HG03103 (cell line): Measurements from ENCODE around the gene CACNA1C.

Experiments
- ATAC-seq: cut with Tn5 transposase; IDR thresholded peaks from one replicate; pipeline ENCODE4 v1.9.1; 2021; ENCODE audit warnings: low read depth; ENCODE audit not compliant: unreplicated experiment

CACNA1C gene

DNA sequence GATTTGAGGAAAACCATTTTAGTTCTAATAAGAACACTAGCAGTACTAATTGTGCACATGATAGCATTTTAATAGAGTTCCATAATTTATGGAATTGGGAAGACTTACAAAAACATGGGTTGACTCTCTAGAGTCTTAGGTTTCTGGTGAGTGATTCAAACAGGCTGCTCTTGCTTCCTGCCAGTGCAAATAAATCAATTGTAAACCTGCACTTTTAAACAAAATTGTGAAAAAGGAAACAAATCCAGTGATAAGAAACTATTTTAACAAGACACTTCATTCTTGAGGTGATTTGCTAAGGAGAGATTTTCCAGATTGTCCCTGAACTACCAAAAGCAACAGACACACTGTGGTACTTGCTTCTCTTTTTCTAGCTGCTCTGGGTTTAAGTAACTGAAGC is 112.2 kb downstream of the CACNA1C start:
- no peak for ATAC-seq

DNA sequence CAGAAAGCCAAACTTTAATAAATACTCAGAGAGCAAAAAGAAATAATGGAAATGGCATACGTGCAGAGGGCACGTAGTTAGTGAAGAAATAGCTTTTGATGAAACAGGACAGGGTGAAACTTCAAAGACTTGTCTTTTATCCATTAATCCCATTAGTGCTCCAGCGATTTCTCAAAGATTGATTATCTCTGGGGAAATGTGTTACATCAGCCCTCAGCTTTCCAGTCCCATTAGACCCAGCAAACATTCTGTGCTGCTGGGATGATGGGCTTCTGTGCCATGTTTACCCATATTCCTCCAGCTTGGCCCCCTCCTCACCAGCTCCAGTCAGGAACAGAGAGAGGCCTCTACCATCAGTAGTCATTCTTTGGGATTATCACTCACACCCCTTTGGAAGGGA is 113.1 kb downstream of the CACNA1C start:
- ATAC-seq: no peak

DNA sequence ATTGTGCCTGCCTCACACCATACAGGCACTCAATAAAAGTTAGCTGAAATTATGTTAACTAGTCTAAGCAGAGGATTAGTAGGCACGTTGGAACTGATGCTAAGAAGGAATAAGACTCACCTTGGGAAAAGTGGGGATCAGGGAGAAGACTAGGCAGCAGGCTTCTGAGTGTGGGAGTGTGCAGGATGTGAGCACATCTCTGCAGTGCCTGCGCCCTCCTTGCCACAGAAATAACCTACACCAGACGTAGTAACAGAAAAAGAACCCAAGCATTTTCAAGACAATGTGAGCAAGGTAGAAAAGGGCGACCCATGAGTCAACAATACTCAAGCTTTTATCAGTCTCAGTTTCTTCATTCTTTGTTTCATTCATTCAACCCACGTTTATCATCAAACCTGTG is 113.9 kb downstream of the CACNA1C start:
- no peak for ATAC-seq

DNA sequence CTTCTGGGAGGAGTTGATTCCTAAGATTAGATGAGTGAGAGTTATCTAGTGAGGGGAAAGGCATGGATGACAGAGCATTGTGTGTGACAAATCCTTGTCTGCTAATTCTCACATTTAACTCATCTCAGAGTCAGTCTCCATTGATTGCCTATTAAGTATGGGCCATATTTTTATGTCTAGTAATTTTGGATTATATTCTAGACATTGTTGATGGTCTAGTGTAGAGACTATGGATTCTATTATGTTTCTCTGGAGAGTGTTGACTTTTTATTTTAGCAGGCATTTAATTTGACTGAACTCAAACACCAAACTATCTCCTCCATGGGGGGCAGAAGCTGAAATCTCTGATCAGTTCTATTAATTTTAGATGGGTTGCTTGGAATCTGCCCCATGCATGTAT is 114.4 kb downstream of the CACNA1C start:
- no peak for ATAC-seq

DNA sequence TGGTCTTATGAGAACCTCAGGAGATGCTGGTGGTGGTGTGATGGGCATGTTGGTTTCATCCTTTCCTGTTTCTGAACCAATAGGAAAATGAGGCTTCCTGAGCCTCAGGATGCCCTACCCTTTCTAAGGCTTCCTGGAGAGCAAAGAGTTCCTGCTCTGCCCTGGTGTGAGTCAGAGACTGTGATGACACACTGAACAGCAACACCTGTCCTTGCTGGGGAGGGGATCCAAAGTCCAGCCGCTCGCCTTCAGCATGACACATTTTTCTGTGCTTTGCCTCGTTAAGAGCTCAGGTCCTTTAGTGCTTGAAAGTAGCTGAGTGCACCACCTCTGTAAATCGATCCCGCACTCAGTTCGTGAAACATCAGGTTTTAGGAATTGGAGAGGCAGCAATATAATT is 116.0 kb downstream of the CACNA1C start:
- ATAC-seq: no peak

DNA sequence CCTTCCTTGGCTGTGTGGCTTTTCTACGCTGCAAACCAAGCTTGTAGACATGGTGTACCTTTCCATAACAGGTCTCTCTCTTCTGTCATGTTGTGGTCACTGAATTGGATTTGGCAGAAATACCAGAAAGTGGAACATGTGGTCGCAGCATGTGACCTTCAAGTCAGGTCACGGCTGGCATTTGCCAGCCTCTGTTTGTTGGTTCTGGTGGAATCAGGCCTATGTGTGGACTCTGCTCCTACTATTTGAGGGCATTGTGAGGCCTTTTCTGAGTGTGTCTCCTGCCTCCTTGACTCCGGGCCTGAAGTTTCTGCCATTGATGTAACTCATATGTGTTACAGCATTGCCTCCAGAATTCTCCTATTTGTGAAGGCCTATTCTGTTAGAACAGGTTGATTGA is 116.7 kb downstream of the CACNA1C start:
- no peak for ATAC-seq

DNA sequence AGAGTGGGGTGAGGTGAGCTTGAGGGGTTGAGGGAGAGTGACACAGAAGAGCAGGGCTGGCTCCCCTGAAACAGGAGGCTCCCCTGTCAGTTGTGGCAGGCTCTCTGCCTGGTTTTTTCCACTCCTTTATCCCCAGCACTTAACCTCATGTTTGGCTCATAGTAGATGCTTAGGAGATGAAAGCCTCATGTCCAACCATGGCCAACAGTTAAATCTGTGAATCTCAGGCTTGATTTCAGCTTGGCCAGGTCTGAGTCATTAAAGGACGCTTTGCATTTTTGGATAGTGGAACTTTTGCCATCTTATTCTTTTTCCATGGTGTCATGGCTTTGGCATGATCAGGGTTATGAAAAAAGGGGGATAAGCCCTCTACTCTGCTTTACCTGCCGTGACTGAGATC is 117.2 kb downstream of the CACNA1C start:
- no peak for ATAC-seq

DNA sequence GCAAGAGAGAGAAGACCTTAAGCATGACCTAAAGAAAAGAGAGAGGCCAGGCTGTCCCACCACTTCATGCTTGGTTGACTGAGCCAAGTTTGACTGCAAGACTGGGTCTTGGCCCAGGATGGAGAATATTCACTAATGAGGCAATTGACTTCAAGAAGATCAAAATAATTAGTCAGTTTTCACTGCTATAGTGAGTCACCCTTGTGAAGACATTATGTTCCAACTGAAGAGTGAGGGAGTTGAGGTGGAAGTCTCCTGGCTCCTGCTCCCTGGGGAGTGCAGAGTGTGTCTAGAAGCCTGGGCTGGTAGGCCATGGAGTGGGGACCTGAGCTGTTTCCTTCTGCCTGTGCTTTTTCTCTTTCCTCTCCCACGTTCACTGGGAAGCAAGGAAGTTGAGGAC is 117.6 kb downstream of the CACNA1C start:
- no peak for ATAC-seq

DNA sequence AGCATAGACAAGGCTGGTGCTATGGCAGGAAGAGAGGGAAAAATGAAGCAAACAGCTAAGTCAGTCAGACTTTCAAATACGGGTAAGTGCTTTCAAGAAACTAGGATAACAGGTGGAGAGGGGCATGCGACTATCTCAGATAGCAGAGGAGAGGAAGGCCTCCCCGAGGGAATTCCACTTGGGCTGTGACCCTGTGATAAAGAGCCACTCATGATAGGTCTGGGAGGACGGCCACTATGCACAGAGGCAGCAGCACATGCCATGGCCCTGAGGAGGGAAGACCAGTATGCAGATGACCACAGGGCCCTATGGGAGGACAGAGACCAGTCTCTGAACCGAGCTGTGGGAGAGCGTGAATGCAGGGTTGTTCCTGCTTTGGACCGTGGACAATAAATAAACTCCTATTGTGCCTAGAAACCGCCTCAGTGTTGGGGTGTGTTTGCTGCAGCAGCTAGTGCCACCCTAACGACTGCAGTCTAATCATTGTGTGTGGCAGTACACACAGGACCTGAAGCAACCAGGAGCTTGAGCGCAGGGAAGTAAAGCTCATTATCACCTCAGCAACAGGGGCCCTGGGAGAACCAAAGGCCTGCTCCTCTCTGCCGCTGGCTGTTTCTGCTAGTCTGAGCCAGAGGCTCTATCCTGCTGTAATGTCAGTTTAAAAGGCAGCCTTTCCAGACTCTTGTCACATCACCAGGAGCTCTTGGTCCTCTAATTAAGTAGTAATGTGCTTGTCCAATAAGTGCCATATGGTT is 119.1 kb downstream of the CACNA1C start:
- ATAC-seq: no peak

DNA sequence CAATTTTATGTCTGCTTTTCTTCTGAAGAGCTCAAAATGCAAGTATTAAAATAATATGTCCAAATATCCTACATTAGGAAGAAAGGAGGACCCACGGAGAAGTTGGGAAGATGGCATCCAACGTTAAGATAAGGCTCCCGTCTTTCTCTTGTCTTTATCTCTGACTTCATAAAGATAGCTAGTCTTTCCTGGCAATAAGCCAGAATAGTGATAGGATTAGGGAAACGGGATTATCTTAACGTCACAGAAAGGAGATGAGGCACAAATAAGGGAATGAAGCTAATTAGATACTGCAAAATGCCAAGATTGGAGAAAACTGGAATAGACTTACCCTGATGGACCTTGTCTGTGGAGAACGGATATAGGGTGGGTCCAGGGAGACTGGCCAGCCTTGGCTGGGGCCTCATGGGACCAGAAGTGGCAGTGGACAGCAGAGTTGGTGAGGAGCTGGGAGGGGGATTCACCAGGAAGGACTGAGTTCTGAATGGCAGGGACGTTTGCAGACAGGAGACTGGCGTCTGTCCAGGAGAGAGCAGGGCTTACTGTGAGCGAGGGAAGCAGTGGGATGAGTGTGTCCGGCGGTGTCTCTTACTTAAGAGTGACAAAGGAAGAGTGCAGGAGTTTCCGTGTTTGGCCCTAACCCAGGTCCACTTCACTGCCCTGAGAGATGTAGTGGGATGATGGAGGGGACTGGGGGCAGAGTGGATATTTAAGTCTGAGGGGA is 119.9 kb downstream of the CACNA1C start:
- no peak for ATAC-seq

DNA sequence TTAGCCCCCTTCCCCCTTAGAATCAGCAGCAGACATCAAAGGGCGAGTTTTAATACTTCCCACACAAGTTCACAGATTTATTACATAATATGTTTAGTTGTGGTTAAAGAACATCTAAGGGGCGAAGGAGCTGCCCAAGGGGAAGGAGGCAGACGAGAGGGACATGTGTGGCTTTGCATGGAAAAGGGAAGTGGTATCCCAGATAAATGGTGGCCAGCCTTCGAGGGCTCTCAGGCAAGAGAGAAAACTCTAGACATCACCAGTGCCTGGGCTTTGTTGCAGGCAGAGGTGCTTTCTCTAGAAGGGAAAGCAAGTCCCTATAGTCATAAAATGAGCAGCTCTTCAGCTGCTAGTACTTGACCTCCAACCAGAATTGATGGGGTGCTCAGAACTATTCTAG is 121.2 kb downstream of the CACNA1C start:
- ATAC-seq: no peak

DNA sequence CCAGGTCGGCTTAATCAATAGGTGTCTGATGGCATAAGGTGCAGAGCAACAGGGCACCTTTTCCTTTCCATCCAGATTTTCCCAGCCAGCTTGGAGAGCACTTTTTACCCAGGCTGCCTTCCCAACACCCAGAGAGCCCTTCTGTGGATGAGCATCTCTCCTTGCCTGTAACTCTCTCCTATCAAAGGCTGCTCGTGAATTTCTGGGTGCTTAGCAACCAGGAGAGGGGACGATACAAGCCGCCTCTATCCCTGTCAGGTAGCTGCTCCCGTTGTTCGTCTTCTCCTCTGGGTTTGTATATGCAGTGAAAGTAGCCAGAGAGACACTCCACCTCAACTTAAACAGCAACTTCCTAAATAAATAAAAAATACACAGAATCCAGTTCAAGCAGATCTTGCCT is 124.2 kb downstream of the CACNA1C start:
- no peak for ATAC-seq

DNA sequence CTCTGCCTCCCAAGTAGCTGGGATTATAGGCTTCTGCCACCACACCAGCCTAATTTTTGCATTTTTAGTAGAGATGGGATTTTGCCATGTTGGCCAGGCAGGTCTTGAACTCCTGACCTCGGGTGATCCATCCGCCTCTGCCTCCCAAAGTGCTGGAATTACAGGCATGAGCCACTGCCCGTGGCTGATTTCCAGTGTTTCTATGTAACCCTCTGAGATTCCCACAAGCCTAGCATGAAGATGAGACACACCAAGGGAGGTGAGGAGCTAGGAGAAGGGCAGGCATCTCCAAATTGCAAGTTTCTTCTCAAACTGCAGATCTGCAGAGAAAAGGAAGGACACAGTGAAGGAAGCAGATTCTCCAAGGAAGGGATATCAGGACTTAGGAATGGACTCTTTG is 125.0 kb downstream of the CACNA1C start:
- ATAC-seq: no peak

DNA sequence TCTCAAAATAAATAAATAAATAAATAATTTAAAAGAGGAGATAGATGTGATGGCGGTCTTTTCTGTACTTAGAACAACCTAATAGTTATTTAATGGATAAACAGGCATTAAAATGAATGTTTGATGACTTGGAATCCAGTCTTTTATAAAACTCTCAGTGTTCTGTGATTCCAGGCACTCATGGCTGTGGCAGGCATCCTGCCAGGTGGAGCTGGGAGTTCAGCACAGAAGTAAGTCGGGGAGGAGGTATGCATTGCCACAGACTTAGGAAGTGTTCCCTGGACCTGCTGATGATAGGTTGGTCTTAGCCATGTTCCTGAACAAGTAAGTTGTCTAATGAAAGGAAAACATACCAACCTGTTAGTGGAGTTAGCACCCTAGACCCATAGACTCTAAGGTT is 126.3 kb downstream of the CACNA1C start:
- no peak for ATAC-seq

DNA sequence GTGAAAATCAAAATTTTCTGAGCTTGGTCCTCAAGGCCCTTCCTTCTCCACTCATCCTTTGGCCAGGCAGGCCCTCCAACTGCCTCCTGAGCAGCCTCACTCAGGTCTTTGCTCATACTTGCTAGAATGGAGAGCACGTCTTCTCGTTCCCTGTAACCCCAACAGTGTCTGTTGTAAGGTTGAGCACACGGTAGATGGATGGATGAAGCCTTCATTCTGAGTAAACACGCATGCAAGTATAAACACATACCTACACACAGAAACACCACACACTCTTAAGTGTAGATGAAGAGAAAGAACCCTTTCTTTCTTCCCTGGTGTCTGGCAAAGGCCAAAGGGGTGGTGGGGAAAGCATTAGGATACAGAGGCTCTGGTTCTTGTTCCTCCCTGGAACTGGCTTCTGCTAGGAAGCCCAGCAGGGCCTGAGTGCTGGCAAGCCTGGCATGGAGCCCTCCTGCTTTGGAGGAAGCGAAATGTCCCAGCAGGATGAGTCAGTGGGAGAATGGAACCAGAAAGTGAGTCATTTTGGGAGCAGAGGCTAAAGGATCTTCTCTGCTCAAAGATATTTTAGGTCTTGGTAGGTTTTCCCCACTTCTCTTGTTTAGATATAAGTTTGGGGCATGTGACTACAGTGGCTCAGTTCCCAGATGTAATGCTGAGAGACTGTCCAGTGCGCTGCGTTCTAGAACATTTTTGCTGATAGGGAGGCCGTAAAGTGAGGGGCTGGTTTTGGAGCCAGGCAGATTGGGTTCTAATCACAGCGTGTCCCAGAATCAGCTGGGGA is 127.4 kb downstream of the CACNA1C start:
- no peak for ATAC-seq

DNA sequence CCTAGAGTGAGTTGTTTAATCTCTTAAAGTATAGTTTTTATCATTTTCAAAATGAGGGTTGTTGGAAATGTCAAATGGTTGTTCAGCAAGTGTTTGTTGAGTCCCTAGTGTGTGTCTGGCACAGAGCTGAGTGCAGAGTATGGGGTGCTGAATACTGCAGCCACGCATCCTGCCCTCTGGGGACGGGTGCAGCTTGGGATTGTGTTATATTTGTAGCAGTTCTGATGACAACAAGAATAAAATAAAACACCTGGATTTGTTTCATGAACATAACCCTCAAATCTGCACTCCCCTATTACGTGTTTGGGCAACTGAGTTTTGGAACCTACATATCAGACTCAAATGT is 127.9 kb downstream of the CACNA1C start:
- no peak for ATAC-seq

DNA sequence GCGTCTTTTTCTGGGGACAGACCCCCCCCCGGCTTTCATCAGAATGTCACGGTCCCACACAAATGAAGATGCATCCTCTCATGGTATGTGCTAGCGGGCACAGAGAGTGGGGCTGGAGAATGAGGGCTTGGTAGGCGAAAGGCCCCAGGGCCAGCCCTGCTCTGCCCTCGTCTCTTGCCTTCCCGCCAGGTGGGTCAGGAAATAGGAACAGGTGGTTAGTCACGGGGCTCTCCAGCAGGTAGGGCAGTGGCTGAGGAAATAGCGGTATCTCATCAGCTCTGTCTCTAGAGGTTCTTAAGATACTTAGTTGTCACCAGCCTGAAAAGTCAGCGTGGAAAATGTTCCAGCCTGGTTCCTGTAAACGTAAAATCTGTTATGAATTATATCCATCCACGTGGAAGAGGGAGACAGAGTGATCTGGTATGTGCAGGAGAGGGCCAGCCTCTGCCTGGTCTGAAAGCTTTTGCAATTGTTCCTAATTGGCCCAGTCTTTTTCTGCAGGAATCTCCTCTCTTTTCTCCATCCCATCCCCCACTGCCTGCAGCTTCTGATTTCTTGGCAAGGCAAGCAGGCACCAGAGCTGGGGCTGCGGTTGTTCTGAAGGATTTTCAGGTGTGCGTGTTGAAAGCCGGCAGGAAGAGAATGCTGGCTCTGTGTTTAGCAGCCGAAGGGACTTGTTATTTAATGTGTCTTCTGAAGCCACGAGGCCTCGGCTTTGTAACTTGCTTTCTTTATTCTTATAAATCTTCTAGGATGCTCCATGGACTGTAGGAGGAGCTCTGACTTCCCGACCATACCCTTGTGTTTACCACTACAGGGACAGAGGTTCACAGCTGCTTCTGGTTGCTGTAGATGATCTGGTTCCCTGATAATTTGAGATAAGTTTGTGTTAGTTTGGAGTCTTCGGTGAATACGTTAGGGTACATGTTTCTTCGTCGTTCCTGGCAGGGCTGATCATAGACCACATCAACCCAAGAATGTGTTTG is 131.1 kb downstream of the CACNA1C start:
- ATAC-seq: no peak

DNA sequence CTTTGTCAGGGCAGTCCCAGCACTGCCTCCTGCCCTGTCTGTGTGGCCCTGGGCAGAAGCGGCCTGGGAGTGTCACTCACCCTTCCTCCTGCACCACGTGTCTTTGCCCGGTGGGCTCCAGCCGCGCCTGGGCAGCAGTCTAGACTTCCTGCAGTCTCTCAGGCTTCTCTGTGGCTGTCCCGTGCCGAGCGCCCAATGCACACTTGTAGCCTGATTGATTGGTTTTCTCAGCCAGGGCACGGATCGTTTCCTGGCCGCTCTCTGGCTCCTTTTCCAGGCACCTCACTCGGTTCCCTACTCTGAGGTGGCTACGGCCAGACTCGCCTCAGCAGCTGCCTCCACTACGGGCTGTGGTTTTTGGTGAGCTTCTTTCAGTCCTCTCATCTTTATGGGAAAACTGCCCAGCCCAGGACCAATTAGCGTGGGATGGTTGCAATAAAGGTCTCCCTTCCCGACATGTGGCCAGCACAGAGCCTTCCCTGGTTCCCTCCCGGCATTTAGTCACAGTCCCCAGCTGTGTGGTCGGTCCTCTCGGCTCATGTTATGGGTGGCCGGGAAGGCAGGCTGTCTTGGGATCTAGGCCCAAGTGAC is 133.1 kb downstream of the CACNA1C start:
- no peak for ATAC-seq

DNA sequence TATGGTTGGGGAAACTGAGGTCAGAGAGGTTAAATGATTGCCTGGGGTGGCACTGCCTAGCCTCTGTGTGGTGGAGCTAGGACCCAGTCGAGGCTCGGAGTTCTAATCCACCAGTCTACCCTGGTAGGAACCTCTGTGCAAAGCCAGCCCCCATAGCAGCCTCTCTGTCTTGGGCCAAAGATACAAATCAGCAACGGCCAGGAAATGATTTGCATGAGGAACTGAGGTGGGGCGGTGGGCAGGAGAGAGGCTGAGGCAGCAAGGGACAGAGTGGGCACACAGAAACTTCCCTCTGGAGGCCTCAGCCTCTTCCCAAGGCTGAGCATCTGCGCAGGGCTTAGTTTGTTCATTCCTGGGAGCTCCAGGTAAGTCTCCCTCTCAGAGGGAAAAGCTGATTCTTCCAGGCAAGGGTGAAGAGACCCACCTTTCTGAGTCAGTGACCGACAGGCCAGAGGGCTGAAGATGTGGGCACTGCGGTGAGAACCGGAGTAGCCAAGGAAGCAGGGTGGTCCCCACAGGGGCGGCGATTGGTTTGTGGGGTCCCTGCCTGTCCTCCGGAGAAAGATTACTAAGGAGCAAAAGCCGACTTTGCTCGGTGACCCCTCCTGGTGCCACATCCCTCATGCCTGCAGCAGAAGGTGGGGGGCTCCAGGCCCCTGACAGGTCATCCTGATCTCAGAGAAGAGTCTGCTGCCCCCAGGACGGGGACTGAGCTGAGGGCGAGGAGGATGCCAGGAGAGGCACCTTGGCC is 134.6 kb downstream of the CACNA1C start:
- no peak for ATAC-seq
